ENCODE measurements around the gene TMEM272. TPM values are rescaled to one million over a fixed set of nuclear protein-coding genes. Genes with fewer than 3 reads are reported as not detected.

Gene TMEM272
- total RNA-seq, 1 experiment from 2014 or later: 0.14 TPM

- POLR2A ChIA-PET: no interaction called here
- no peak overlapping the region for H3K27ac Mint-ChIP-seq (ENCODE audit: unreplicated experiment)
- no peaks in the 10 kb centered on the region for H3K9me3 Mint-ChIP-seq (ENCODE audit: unreplicated experiment)
- no peaks in the 10 kb centered on the region for H3K36me3 ChIP-seq (ENCODE audit: control insufficient read depth, insufficient read depth, low read length)
- H3K27me3 ChIP-seq (replicated peaks; ENCODE audit: control insufficient read depth, insufficient read depth, low read length): no peaks in the 10 kb centered on the region
- H3K27me3 Mint-ChIP-seq (ENCODE audit: insufficient read depth, unreplicated experiment): no peaks in the 10 kb centered on the region
- CTCF ChIA-PET: no interaction called here
- peaks cover 8% of the 10 kb centered on the region; the same call in 1 of the 2 replicates for H3K4me1 ChIP-seq
- intact Hi-C loops (cut with micrococcal nuclease; ENCODE audit: unreplicated experiment): loop anchor here (2.0 to 10.0 kb wide), 2 partner anchors 353 to 649 kb away; partner anchors contain the start of genes CKAP2, INTS6 and VPS36
- no TSS peak for BruUV-seq (replicated peaks)
- no peak overlapping the region for H3K4me3 Mint-ChIP-seq (ENCODE audit: unreplicated experiment)
- H3K4me1 Mint-ChIP-seq (ENCODE audit: low read depth, unreplicated experiment): peaks cover 9% of the 10 kb centered on the region
- DNase-seq: no peak
- TF ChIP-seq CTCF (IDR thresholded peaks at IDR 0.05; ENCODE audit: insufficient read depth in 1 of 2, low read depth in 1 of 2, low read length in 1 of 2, severe bottlenecking in 1 of 2, unreplicated experiment in 1 of 2): no peak
- no peak overlapping the region for H3K4me3 ChIP-seq (ENCODE audit: low read depth, low read length)
- H3K36me3 Mint-ChIP-seq (ENCODE audit: insufficient read depth, unreplicated experiment): peaks cover 15% of the 10 kb centered on the region
- no peaks in the 10 kb centered on the region for H3K9me3 ChIP-seq
These were observed 39.1 kb downstream of the TMEM272 start for GRCh38 chr13:51805925-51806324.

- no peak for DNase-seq
- peaks cover 8% of the 10 kb centered on the region; the same call in 1 of the 2 replicates for H3K4me1 ChIP-seq
- TF ChIP-seq CTCF (IDR thresholded peaks at IDR 0.05; ENCODE audit: insufficient read depth in 1 of 2, low read depth in 1 of 2, low read length in 1 of 2, severe bottlenecking in 1 of 2, unreplicated experiment in 1 of 2): no peak
- peaks cover 15% of the 10 kb centered on the region for H3K36me3 Mint-ChIP-seq (ENCODE audit: insufficient read depth, unreplicated experiment)
- ChIA-PET POLR2A (interaction anchor here (0.6 kb wide), 1 partner anchor 52 kb away, joined by 4 read pairs; no protein-coding TSS in a partner anchor), CTCF (no interaction called here)
- BruUV-seq (replicated peaks): no TSS peak
- no peaks in the 10 kb centered on the region for H3K27me3 ChIP-seq (replicated peaks; ENCODE audit: control insufficient read depth, insufficient read depth, low read length)
- H3K4me1 Mint-ChIP-seq (ENCODE audit: low read depth, unreplicated experiment): peaks cover 9% of the 10 kb centered on the region
- no peaks in the 10 kb centered on the region for H3K36me3 ChIP-seq (ENCODE audit: control insufficient read depth, insufficient read depth, low read length)
- H3K9me3 Mint-ChIP-seq (ENCODE audit: unreplicated experiment): no peaks in the 10 kb centered on the region
- H3K4me3 ChIP-seq (ENCODE audit: low read depth, low read length): no peak overlapping the region
- H3K4me3 Mint-ChIP-seq (ENCODE audit: unreplicated experiment): peak overlapping the region; percentile 89
- no peaks in the 10 kb centered on the region for H3K27me3 Mint-ChIP-seq (ENCODE audit: insufficient read depth, unreplicated experiment)
- no peak overlapping the region for H3K27ac Mint-ChIP-seq (ENCODE audit: unreplicated experiment)
- intact Hi-C loops (cut with micrococcal nuclease; ENCODE audit: unreplicated experiment): loop anchor here (2.0 to 10.0 kb wide), 2 partner anchors 353 to 649 kb away; partner anchors contain the start of genes CKAP2, INTS6 and VPS36
- H3K9me3 ChIP-seq: no peaks in the 10 kb centered on the region
These were observed 39.7 kb downstream of the TMEM272 start for GRCh38 chr13:51805313-51805712.

GRCh38 chr13:51804295-51805172 lies 40.4 kb downstream of the TMEM272 start:
- peaks cover 9% of the 10 kb centered on the region for H3K4me1 Mint-ChIP-seq (ENCODE audit: low read depth, unreplicated experiment)
- peak overlapping the region; percentile 69 for H3K4me3 ChIP-seq (ENCODE audit: low read depth, low read length)
- no peaks in the 10 kb centered on the region for H3K27me3 ChIP-seq (replicated peaks; ENCODE audit: control insufficient read depth, insufficient read depth, low read length)
- intact Hi-C loops (cut with micrococcal nuclease; ENCODE audit: unreplicated experiment): loop anchor here (1.0 to 10.0 kb wide), 4 partner anchors 72 to 650 kb away; partner anchors contain the start of genes CKAP2, INTS6, VPS36 and WDFY2
- TF ChIP-seq CTCF (IDR thresholded peaks at IDR 0.05; ENCODE audit: insufficient read depth in 1 of 2, low read depth in 1 of 2, low read length in 1 of 2, severe bottlenecking in 1 of 2, unreplicated experiment in 1 of 2): no peak
- no peaks in the 10 kb centered on the region for H3K9me3 Mint-ChIP-seq (ENCODE audit: unreplicated experiment)
- H3K9me3 ChIP-seq: no peaks in the 10 kb centered on the region
- H3K36me3 ChIP-seq (ENCODE audit: control insufficient read depth, insufficient read depth, low read length): no peaks in the 10 kb centered on the region
- no peak for DNase-seq
- H3K27ac Mint-ChIP-seq (ENCODE audit: unreplicated experiment): peak overlapping the region; percentile 94
- H3K36me3 Mint-ChIP-seq (ENCODE audit: insufficient read depth, unreplicated experiment): peaks cover 15% of the 10 kb centered on the region
- CTCF ChIA-PET: no interaction called here
- TSS peak; percentile 74 for BruUV-seq (replicated peaks)
- POLR2A ChIA-PET: interaction anchor here (0.6 kb wide), 1 partner anchor 52 kb away, joined by 4 read pairs; no protein-coding TSS in a partner anchor
- H3K27me3 Mint-ChIP-seq (ENCODE audit: insufficient read depth, unreplicated experiment): no peaks in the 10 kb centered on the region
- peaks cover 8% of the 10 kb centered on the region; the same call in 1 of the 2 replicates for H3K4me1 ChIP-seq
- peak overlapping the region; percentile 89 for H3K4me3 Mint-ChIP-seq (ENCODE audit: unreplicated experiment)
